ENCODE measurements around the gene GABARAPL1. TPM values are rescaled to one million over a fixed set of nuclear protein-coding genes. Genes with fewer than 3 reads are reported as not detected.

GABARAPL1 gene
- total RNA-seq, 2 donors from 2014 or later = 135 to 191 TPM

DNA sequence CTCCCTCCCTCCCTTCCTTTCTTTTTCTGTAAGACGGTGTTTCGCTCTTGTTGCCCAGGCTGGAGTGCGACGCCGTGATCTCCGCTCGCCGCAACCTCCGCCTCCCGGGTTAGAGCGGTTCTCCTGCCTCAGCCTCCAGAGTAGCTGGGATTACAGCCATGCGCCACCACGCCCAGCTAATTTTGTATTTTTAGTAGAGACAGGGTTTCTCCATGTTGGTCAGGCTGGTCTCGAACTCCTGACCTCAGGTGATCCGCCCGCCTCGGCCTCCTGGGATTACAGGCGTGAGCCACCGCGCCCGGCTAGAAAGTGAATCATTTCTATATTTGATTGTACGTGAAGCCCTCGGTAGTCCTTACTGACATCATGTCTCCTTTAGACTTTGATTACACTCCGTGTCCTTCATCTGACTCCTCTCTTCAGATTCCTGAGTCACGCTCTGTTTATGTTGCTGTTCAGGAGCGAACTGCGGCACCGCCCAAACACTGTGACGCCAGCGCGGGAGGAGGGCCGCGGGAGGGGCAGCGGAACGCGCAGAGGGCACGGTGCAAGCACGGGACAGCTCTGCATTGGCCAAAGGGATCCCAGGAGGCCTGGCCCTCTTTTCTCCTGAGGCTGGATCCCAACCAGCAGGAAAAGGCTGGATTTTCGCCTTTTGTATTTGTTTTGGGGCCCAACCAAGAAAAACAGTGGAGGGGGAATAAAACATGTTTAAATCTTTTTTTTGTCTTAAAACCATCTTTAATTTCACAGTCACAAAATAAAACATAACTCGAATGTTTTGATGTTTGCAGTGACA is 538 bp upstream of the GABARAPL1 start:
- WGBS, 2 experiments (ENCODE audit: insufficient coverage in 1 of 2, insufficient read length in 1 of 2) = 29 to 50% methylated on average over 19 to 40 of the region's 40 CpGs
- peak; percentile 99 for DNase-seq
- no peaks in the 10 kb centered on the region for H3K4me1 ChIP-seq (ENCODE audit: control insufficient read depth, insufficient read depth, low read length)
- peak overlapping the region; percentile 90 for H3K4me3 Mint-ChIP-seq
- H3K9me3 ChIP-seq (ENCODE audit: control insufficient read depth, low read length) = peaks cover 8% of the 10 kb centered on the region
- no peak for TF ChIP-seq CTCF (conservative IDR thresholded peaks at IDR 0.05)
- no peaks in the 10 kb centered on the region for H3K27me3 Mint-ChIP-seq (ENCODE audit: insufficient read depth)
- H3K27ac Mint-ChIP-seq = peak overlapping the region; percentile 99
- peaks cover 20% of the 10 kb centered on the region for H3K36me3 Mint-ChIP-seq (ENCODE audit: low read depth)
- H3K27ac ChIP-seq (ENCODE audit: low read depth, low read length) = peak overlapping the region; percentile 88
- no peaks in the 10 kb centered on the region for H3K27me3 ChIP-seq (ENCODE audit: control insufficient read depth, insufficient read depth, low read length, poor library complexity, severe bottlenecking)
- peak overlapping the region; percentile 95 for H3K9ac ChIP-seq (ENCODE audit: extremely low read depth, low read length, poor library complexity, severe bottlenecking)
- peak overlapping the region; percentile 95 for H3K4me3 ChIP-seq (ENCODE audit: low read length)
- peaks cover 2% of the 10 kb centered on the region for H3K9me3 Mint-ChIP-seq
- H3K36me3 ChIP-seq (ENCODE audit: control insufficient read depth, insufficient read depth, low read length) = peaks cover 10% of the 10 kb centered on the region
- peaks cover 19% of the 10 kb centered on the region for H3K4me1 Mint-ChIP-seq

- Mint-ChIP-seq H3K4me1 (peaks cover 19% of the 10 kb centered on the region), H3K27me3 (ENCODE audit: insufficient read depth) (no peaks in the 10 kb centered on the region), H3K4me3 (peak overlapping the region; percentile 90), H3K27ac (peak overlapping the region; percentile 99), H3K36me3 (ENCODE audit: low read depth) (peaks cover 31% of the 10 kb centered on the region), H3K9me3 (no peaks in the 10 kb centered on the region)
- Histone ChIP-seq H3K36me3 (ENCODE audit: control insufficient read depth, insufficient read depth, low read length) (peaks cover 21% of the 10 kb centered on the region), H3K4me1 (ENCODE audit: control insufficient read depth, insufficient read depth, low read length) (no peaks in the 10 kb centered on the region), H3K9me3 (ENCODE audit: control insufficient read depth, low read length) (peaks cover 11% of the 10 kb centered on the region), H3K4me3 (ENCODE audit: low read length) (peak overlapping the region; percentile 95), H3K27me3 (ENCODE audit: control insufficient read depth, insufficient read depth, low read length, poor library complexity, severe bottlenecking) (no peaks in the 10 kb centered on the region), H3K9ac (ENCODE audit: extremely low read depth, low read length, poor library complexity, severe bottlenecking) (peak overlapping the region; percentile 95), H3K27ac (ENCODE audit: low read depth, low read length) (peak overlapping the region; percentile 88)
- WGBS, 2 experiments (ENCODE audit: insufficient coverage in 1 of 2, insufficient read length in 1 of 2) = 0 to 1% methylated on average over 19 to 43 of the region's 47 CpGs
- TF ChIP-seq CTCF (conservative IDR thresholded peaks at IDR 0.05) = no peak
- DNase-seq = peak; percentile 89
These were observed 775 bp downstream of the GABARAPL1 start for GRCh38 chr12:10213168-10214135.

DNA sequence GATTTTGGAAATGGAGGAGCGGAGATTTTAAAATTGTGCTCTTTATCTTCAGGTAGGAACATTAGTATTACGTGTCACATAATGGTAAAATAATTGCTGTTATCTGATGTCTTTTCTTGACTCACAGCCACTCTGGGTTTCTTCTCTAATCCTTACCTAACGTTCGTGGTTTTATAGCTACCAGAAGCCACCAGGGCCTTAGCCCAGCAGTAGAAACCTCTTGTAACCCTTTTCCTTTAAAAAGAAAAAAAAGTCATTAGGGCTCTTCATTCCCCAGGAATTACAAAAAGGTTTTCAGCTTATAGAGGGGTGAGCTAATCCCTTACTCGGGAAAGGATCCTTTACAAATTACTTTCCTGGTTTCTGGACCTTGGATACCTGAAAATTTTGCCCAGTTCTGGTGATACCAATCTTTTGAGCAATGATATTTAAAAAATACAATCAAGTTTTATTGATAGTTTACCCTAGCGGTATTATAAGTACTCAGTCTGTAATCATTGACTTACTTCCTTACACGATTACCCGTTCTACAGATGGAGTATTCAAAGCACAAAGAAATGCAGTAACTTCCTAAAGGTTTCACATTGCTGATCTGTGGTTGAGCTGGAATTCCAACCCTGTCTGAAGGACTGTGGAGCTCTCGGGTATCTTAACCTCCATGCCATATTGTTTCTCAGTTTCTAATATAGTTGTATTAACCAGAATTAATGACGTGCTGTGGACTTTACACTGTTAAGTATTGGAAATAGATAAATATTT is 1.6 kb downstream of the GABARAPL1 start:
- H3K27ac Mint-ChIP-seq = peak overlapping the region; percentile 99
- peak overlapping the region; percentile 95 for H3K9ac ChIP-seq (ENCODE audit: extremely low read depth, low read length, poor library complexity, severe bottlenecking)

More for the DNA sequence above, 1.6 kb downstream of the GABARAPL1 start:
- 30 to 61% methylated on average over 5 to 9 of the region's 10 CpGs for WGBS, 2 experiments (ENCODE audit: insufficient coverage in 1 of 2, insufficient read length in 1 of 2)
- TF ChIP-seq CTCF (conservative IDR thresholded peaks at IDR 0.05) = peak; percentile 25
- no peaks in the 10 kb centered on the region for H3K9me3 Mint-ChIP-seq
- peaks cover 19% of the 10 kb centered on the region for H3K4me1 Mint-ChIP-seq
- DNase-seq = no peak
- H3K36me3 Mint-ChIP-seq (ENCODE audit: low read depth) = peaks cover 34% of the 10 kb centered on the region
- no peaks in the 10 kb centered on the region for H3K27me3 Mint-ChIP-seq (ENCODE audit: insufficient read depth)
- peak overlapping the region; percentile 90 for H3K4me3 Mint-ChIP-seq
- peak overlapping the region; percentile 95 for H3K4me3 ChIP-seq (ENCODE audit: low read length)
- peaks cover 28% of the 10 kb centered on the region for H3K36me3 ChIP-seq (ENCODE audit: control insufficient read depth, insufficient read depth, low read length)
- no peaks in the 10 kb centered on the region for H3K4me1 ChIP-seq (ENCODE audit: control insufficient read depth, insufficient read depth, low read length)
- H3K27me3 ChIP-seq (ENCODE audit: control insufficient read depth, insufficient read depth, low read length, poor library complexity, severe bottlenecking) = no peaks in the 10 kb centered on the region
- peaks cover 11% of the 10 kb centered on the region for H3K9me3 ChIP-seq (ENCODE audit: control insufficient read depth, low read length)
- no peak overlapping the region for H3K27ac ChIP-seq (ENCODE audit: low read depth, low read length)
